Testis (tissue), 2 donors: Measurements from ENCODE around the gene POLR1E.

Experiments
- CTCF ChIP-seq, 3 experiments: fragments of 450-650 bp in 2 of 3; fragments of 200-600 bp in 1 of 3; sonication (generic) in 1 of 3; IDR thresholded peaks; one replicate each; pipeline ENCODE4 v1.5.1; 2016 to 2019; ENCODE audit warnings: antibody characterized with exemption in 3 of 3, mild to moderate bottlenecking in 2 of 3, moderate library complexity in 1 of 3
- POLR2A ChIP-seq: fragments of 450-650 bp; IDR thresholded peaks from one replicate; pipeline ENCODE4 v1.6.1; 2017; ENCODE audit warnings: antibody characterized with exemption, mild to moderate bottlenecking, moderate library complexity

GRCh38 chr9:37547328-37547878 lies 61.7 kb downstream of the POLR1E start:
- no peak for TF ChIP-seq CTCF (IDR thresholded peaks at IDR 0.05)
- no peak for TF ChIP-seq POLR2A
